HepG2 (cell line): ENCODE measurements around the gene RFXANK. TPM values are rescaled to one million over a fixed set of nuclear protein-coding genes. Genes with fewer than 3 reads are reported as not detected.

Experiments
- CCDC6 ChIP-seq: sonication (generic); formaldehyde crosslinking; IDR thresholded peaks from 2 replicates; pipeline ENCODE4 v1.8.1; 2022; ENCODE audit warnings: mild to moderate bottlenecking, missing genetic modification reagents, moderate library complexity
- MLXIP ChIP-seq: sonication (generic); formaldehyde crosslinking; IDR thresholded peaks from 2 replicates; pipeline ENCODE4 v1.9.0; 2021; ENCODE audit warnings: missing genetic modification reagents, borderline replicate concordance
- MNT ChIP-seq: fragments of 450-650 bp; IDR thresholded peaks from 2 replicates; pipeline ENCODE4 v1.6.1; 2016
- REST ChIP-seq, 2 experiments: IDR thresholded peaks; 2 replicates each; pipeline ENCODE4 v1.6.1; 2011 to 2012; ENCODE audit warnings: low read length in 2 of 2, borderline replicate concordance in 1 of 2, low read depth in 1 of 2, mild to moderate bottlenecking in 1 of 2, moderate library complexity in 1 of 2
- RXRB ChIP-seq: IDR thresholded peaks from 2 replicates; pipeline ENCODE4 v1.6.1; 2016; ENCODE audit warnings: borderline replicate concordance, missing genetic modification reagents, missing compliant biosample characterization
- SKI ChIP-seq: fragments of 450-650 bp; IDR thresholded peaks from one replicate; pipeline ENCODE4 v1.6.1; 2018; ENCODE audit warnings: mild to moderate bottlenecking; ENCODE audit not compliant: partially characterized antibody
- SMAD3 ChIP-seq: sonication (generic); formaldehyde crosslinking; IDR thresholded peaks from 2 replicates; pipeline ENCODE4 v1.4.0; 2020; ENCODE audit warnings: missing genetic modification reagents
- ZNF296 ChIP-seq: sonication (generic); formaldehyde crosslinking; conservative IDR thresholded peaks from 2 replicates; pipeline ENCODE4 v1.5.0; 2020; ENCODE audit warnings: mild to moderate bottlenecking, missing genetic modification reagents
- polyA plus RNA-seq, 8 experiments: library from polyadenylated mRNA; depleted of rRNA in 3 of 8; stranded (reverse) in 7 of 8; unstranded in 1 of 8; fragments of >200 nt; fragmentation: Illumina TruSeq in 4 of 8; extraction: Trizol in 4 of 8; gene quantifications; 2 replicates each; pipeline versions ENCODE4 v1.2.1 to v1.2.3, GENCODE V29; 2011 to 2016; ENCODE audit warnings: low read depth in 4 of 8, missing spikeins in 1 of 8, mixed read lengths in 1 of 8; ENCODE audit not compliant: insufficient read depth in 1 of 8
- total RNA-seq, 5 experiments: library from RNA; depleted of rRNA; stranded (reverse); fragments of >200 nt; fragmentation: Illumina TruSeq; extraction: Trizol; gene quantifications; 2 replicates each; pipeline ENCODE4 v1.2.3, GENCODE V29; 2016; ENCODE audit warnings: low read depth in 1 of 5

RFXANK gene
- total and polyA plus RNA-seq, 2 of the 13 experiments (the other 11 are each of a cell fraction or from before 2014, with no cell fraction given) = 49.9 to 80.7 TPM

- TF ChIP-seq REST (IDR thresholded peaks at IDR 0.05; ENCODE audit: borderline replicate concordance in 1 of 2, low read depth in 1 of 2, low read length in 2 of 2) (no peak), MLXIP (no peak), RXRB (no peak), ZNF296 (no peak), MNT (no peak), CCDC6 (CRISPR knock-in tag) (no peak), SKI (no peak), SMAD3 (no peak)
These were observed 46.8 kb upstream of the RFXANK start (continued) for GRCh38 chr19:19145281-19145680.
